Measurements from ENCODE around the gene CELF5. TPM values are rescaled to one million over a fixed set of nuclear protein-coding genes. Genes with fewer than 3 reads are reported as not detected.

The CELF5 gene
- total and polyA plus RNA-seq, 2 donors (not counting 1 experiment from before 2014, with no cell fraction given) = 0.15 TPM; not detected in 1

GRCh38 chr19:3249408-3249807, 24.9 kb downstream of the CELF5 start:
- no peak overlapping the region for H3K27ac ChIP-seq (ENCODE audit: low read length in 2 of 2)
- H3K4me1 ChIP-seq (ENCODE audit: control insufficient read depth in 2 of 2, insufficient read depth in 2 of 2, low read length in 2 of 2) = no peaks in the 10 kb centered on the region
- H3K79me2 ChIP-seq (ENCODE audit: control insufficient read depth, insufficient read depth, low read length) = no peaks in the 10 kb centered on the region
- H3K4me3 ChIP-seq (ENCODE audit: control extremely low read depth in 1 of 5, extremely low read depth in 1 of 5, insufficient read depth in 1 of 5, low read depth in 2 of 5, low read length in 4 of 5) = no peak overlapping the region
- no peak overlapping the region for H3K27ac Mint-ChIP-seq
- no peak overlapping the region for H3K9ac ChIP-seq (ENCODE audit: low read length)
- no peak overlapping the region for H3K4me3 Mint-ChIP-seq
- H3K9me3 Mint-ChIP-seq (ENCODE audit: insufficient read depth) = peaks cover 7% of the 10 kb centered on the region
- 86% methylated on average over 7 of the region's 10 CpGs for WGBS (ENCODE audit: insufficient coverage)
- CTCF ChIA-PET = no interaction called here
- POLR2A ChIA-PET = no interaction called here
- H2AFZ ChIP-seq (ENCODE audit: insufficient read depth, low read depth, low read length, poor library complexity, severe bottlenecking) = no peak overlapping the region
- H4K20me1 ChIP-seq (ENCODE audit: control insufficient read depth, insufficient read depth, low read length, poor library complexity, severe bottlenecking) = no peaks in the 10 kb centered on the region
- TF ChIP-seq CTCF (IDR thresholded peaks at IDR 0.05) (no peak), EZH2 (IDR thresholded peaks at IDR 0.05; ENCODE audit: borderline replicate concordance, insufficient read depth, low read depth, low read length, poor library complexity, severe bottlenecking) (no peak)
- peaks cover 0 to 31% (median 2%) of the 10 kb centered on the region in 3 donors for H3K9me3 ChIP-seq (ENCODE audit: control extremely low read depth in 1 of 3, control insufficient read depth in 2 of 3, insufficient read depth in 1 of 3, low read length in 2 of 3)
- no peaks in the 10 kb centered on the region for H3K4me1 Mint-ChIP-seq
- no peak overlapping the region for H3K4me2 ChIP-seq (replicated peaks; ENCODE audit: low read depth, low read length, poor library complexity, severe bottlenecking)
- peaks cover 0 to 15% (median 0%) of the 10 kb centered on the region in 4 experiments for H3K27me3 ChIP-seq (replicated peaks in 1 of 4; ENCODE audit: control extremely low read depth in 1 of 4, control insufficient read depth in 3 of 4, insufficient read depth in 4 of 4, low read length in 3 of 4)
- intact Hi-C loops (cut with micrococcal nuclease) = no loop called here
- H3K27me3 Mint-ChIP-seq = peaks cover 17% of the 10 kb centered on the region
- no peak for DNase-seq
- no peaks in the 10 kb centered on the region for H3K36me3 ChIP-seq (replicated peaks in 1 of 2; ENCODE audit: control extremely low read depth in 1 of 2, control insufficient read depth in 1 of 2, extremely low read depth in 1 of 2, insufficient read depth in 2 of 2, low read length in 1 of 2)
- ATAC-seq (ENCODE audit: low read depth) = no peak

GRCh38 chr19:3250675-3251074, 26.2 kb downstream of the CELF5 start:
- no peak overlapping the region for H2AFZ ChIP-seq (ENCODE audit: insufficient read depth, low read depth, low read length, poor library complexity, severe bottlenecking)
- H4K20me1 ChIP-seq (ENCODE audit: control insufficient read depth, insufficient read depth, low read length, poor library complexity, severe bottlenecking) = no peaks in the 10 kb centered on the region
- H3K27ac Mint-ChIP-seq = no peak overlapping the region
- H3K4me2 ChIP-seq (replicated peaks; ENCODE audit: low read depth, low read length, poor library complexity, severe bottlenecking) = no peak overlapping the region
- no peaks in the 10 kb centered on the region for H3K4me1 Mint-ChIP-seq
- DNase-seq (peak; percentile 56), ATAC-seq (ENCODE audit: low read depth) (peak; percentile 64)
- TF ChIP-seq CTCF (IDR thresholded peaks at IDR 0.05) (peak; percentile 71), EZH2 (IDR thresholded peaks at IDR 0.05; ENCODE audit: borderline replicate concordance, insufficient read depth, low read depth, low read length, poor library complexity, severe bottlenecking) (no peak)
- peaks cover 27% of the 10 kb centered on the region for H3K27me3 Mint-ChIP-seq
- peaks cover 0 to 31% (median 2%) of the 10 kb centered on the region in 3 donors for H3K9me3 ChIP-seq (ENCODE audit: control extremely low read depth in 1 of 3, control insufficient read depth in 2 of 3, insufficient read depth in 1 of 3, low read length in 2 of 3)
- H3K4me3 ChIP-seq (ENCODE audit: control extremely low read depth in 1 of 5, extremely low read depth in 1 of 5, insufficient read depth in 1 of 5, low read depth in 2 of 5, low read length in 4 of 5) = no peak overlapping the region
- no peak overlapping the region for H3K27ac ChIP-seq (ENCODE audit: low read length in 2 of 2)
- no peak overlapping the region for H3K9ac ChIP-seq (ENCODE audit: low read length)
- CTCF ChIA-PET = interaction anchor here (1.1 kb wide), 1 partner anchor 10 kb away, joined by 3 read pairs; no protein-coding TSS in a partner anchor
- WGBS (ENCODE audit: insufficient coverage) = 90% methylated on average over 3 of the region's 7 CpGs
- no peak overlapping the region for H3K4me3 Mint-ChIP-seq
- H3K79me2 ChIP-seq (ENCODE audit: control insufficient read depth, insufficient read depth, low read length) = no peaks in the 10 kb centered on the region
- no peaks in the 10 kb centered on the region for H3K36me3 ChIP-seq (replicated peaks in 1 of 2; ENCODE audit: control extremely low read depth in 1 of 2, control insufficient read depth in 1 of 2, extremely low read depth in 1 of 2, insufficient read depth in 2 of 2, low read length in 1 of 2)
- H3K9me3 Mint-ChIP-seq (ENCODE audit: insufficient read depth) = peaks cover 9% of the 10 kb centered on the region
- intact Hi-C loops (cut with micrococcal nuclease) = no loop called here
- peaks cover 0 to 12% (median 0%) of the 10 kb centered on the region in 4 experiments for H3K27me3 ChIP-seq (replicated peaks in 1 of 4; ENCODE audit: control extremely low read depth in 1 of 4, control insufficient read depth in 3 of 4, insufficient read depth in 4 of 4, low read length in 3 of 4)
- POLR2A ChIA-PET = no interaction called here
- H3K4me1 ChIP-seq (ENCODE audit: control insufficient read depth in 2 of 2, insufficient read depth in 2 of 2, low read length in 2 of 2) = no peaks in the 10 kb centered on the region

Measured in B cell (primary cell).